ENCODE results near the gene HID1.

Gene HID1

GRCh38 chr17:74903671-74904070 lies 68.9 kb downstream of the HID1 start:
- FAIRE-seq (no peak), DNase-seq (ENCODE audit: insufficient read length, low spot score) (no peak)

GRCh38 chr17:74903034-74903433 lies 69.5 kb downstream of the HID1 start:
- no peak for FAIRE-seq
- no peak for DNase-seq (ENCODE audit: insufficient read length, low spot score)

GRCh38 chr17:74901353-74902135 lies 71.0 kb downstream of the HID1 start:
- FAIRE-seq: no peak
- DNase-seq (ENCODE audit: insufficient read length, low spot score): no peak
